8988T (cell line): Measurements from ENCODE around the gene CTNND2.
"Not testable (repeated sequence)": the region's sequence is repeated elsewhere in the genome, so short reads cannot be mapped to it uniquely, and the experiment has no call there.

Experiments
- DNase-seq: peaks from one replicate; pipeline ENCODE4 v3.0.0; 2011

The CTNND2 gene

DNA sequence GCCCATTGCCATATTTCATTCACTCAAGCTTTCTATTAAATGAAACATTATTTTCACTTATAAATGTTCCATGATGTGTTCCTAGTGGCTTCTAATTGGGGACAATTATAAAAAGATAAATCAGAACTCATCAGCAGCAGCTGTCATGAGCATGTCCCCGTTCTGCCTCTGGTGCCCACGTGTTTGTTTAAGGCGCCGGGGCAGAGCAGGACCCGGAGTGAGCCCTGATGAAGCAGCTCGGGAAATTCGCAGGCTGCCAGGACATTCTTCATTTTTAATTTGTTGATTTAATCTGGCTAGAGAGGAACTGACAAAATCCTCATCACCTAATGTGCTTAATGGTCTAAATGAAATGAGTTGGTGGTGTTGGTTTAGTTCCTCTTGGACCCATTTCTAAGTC is 475.0 kb downstream of the CTNND2 start:
- DNase-seq, result no peak

DNA sequence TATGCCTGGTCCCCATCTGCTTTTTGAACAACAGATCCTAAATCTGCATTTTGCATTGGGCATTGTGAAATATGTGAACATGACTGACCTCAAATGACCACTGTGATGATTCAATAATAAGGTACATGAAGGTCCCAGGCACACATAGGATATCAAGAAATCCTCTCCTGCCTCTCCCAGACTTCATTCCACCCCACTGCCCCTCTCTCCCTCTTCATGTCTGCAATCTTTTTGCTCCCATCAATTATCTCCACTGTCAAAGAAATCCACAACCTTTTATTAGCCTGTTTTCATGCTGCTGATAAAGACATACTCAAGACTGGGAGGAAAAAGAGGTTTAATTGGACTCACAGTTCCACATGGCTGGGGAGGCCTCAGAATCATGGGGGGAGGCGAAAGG is 476.7 kb downstream of the CTNND2 start:
- no peak for DNase-seq

DNA sequence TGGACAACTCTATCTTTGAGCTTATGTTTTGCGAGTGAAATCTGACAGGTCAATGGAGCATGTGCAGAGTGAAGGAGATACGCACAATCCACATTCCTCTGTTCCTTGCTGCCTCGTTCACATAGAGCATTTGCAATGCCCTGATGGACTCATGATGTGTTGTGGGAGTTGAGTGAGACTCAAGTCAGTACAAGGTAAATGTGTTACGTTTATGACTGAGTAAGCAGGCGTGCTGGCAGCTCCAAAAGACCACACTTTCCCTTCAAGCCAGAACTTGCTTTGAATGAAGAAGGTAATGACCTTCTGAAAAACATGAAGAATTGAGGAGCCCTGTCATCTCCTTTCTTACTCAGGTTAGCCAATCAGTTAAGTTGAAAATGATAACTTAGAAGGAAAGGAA is 477.8 kb downstream of the CTNND2 start:
- DNase-seq, result no peak

DNA sequence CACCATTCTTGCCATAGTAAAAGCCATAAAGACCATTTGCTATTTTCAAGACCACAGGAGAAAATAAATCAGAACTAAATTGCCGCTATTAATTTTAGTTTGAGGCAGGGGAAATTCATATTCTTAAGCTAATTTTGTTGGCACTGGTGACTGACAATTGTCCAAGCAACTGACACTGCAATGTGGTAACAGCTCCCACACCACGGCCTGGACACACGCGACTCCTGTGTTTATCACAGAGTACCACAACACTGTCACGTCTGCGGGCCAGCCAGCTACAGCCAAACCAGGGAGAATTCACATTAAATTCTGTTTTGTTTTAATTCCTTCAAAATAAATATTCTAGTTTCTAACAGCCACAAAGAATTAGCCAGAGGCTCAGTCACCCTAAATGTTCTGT is 481.9 kb downstream of the CTNND2 start:
- DNase-seq, result no peak

DNA sequence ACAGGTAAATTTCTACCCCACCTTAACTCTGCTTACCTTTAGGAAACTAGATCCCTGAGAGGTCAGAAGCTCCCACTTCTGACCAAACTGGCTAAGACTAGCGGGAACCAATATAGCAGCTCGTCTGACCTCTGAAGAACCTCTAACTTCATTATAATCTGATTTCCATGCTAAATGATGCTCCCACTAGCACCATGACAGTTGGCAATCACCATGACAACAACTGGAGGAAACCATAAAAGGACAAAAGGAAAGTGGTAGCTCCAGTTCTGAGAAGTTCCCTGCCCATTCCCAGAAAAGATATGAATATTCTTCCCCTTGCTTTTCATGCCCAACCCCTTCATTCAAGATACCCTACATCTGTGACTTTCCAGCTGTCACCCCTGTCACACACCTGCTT is 483.3 kb downstream of the CTNND2 start:
- DNase-seq, result no peak

DNA sequence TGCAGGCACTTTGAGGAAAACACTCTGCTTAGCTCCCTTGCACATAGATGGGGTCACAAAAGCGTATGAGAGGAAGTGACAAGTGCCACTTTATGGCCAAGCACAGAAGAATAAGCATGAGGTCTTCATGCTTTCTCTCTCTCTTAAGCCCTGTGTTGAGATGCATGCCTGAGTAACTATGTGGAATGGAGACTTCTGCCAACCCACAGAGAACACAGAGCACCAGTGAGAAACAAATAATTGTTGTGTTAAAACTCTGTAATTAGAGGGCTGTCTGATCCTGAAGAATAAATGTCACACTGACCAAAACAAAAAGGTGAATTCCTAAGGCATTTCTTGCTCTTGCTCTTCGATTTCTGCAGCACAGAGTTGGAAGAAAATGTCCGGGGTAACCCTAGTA is 488.5 kb downstream of the CTNND2 start:
- DNase-seq, result no peak

DNA sequence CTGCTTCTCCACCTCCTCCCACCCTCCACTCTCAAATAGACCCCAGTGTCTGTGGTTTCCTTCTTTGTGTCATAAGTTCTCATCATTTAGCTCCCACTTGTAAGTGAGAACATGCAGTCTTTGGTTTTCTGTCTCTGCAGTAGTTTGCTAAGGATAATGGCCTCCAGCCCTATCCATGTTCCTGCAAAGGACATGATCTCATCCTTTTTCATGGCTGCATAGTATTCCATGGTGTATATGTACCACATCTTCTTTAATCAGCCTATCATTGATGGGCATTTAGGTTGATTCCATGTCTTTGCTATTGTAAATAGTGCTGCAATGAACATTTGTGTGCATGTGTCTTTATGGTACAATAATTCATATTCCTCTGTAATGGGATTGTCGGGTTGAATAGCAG is 489.5 kb downstream of the CTNND2 start:
- DNase-seq, result not testable (repeated sequence)

DNA sequence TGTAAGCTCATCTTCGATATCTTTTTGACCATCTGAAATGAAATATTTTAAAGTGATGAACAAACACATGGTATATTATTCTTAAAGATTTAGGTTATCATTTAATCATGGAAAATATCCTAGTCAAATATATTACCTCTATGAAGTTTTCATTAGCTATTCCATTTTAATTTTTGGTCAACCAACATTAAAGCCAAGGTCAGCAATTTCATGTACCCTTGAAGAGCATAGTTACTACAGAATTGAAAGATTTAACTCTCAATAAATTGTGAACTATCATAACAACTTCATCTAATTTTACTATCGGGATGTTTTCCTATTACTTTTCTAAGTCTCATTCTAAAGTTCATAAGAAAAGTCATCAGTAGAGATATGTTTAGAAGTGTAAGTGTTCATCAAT is 492.6 kb downstream of the CTNND2 start:
- DNase-seq, result no peak

DNA sequence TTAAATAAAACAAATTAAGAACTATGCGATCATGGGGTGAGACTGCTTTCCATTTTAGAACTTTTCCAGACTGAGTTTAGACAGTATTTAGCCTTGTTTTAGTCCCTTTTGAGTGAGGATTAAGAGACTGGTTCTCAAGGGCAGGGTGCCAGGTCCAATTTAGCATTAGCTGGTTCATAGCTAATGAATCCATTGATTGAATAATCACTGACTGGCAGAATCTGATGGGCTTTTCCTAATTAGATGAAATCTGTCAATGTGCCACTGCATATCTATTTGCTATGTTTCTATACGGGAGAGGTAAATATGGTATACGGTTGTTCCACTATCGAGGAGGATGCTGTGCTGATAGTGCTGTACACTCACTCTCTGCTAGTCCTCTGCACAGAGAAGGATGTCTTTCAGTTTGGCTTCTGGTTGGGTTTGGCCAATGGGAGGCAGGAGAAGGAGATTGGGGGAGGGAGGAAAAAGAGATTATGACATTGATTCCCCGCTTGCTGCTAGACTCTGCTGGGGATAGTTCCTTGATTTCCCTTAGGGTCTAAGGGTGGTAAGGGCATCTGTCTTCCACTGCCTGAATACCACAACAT is 496.6 kb downstream of the CTNND2 start:
- no peak for DNase-seq

DNA sequence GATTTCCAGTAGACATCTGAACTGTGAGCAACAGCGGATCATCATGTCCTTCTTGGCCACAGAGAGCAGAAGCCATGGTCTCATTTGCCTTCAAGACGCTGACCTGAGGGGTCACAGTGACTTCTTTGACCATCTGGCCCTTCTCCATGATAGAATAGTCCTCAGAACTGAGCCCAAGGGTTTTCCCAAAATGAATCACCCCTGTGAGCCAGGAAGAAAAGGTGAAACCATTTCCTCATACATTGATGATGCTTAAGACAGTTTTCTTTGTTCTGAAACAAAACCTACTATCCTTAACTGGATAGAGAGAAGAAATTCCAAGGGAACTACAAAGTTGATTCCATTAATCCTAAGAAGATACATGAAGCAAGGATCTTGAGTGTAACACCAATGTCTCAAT is 503.9 kb downstream of the CTNND2 start:
- no peak for DNase-seq

DNA sequence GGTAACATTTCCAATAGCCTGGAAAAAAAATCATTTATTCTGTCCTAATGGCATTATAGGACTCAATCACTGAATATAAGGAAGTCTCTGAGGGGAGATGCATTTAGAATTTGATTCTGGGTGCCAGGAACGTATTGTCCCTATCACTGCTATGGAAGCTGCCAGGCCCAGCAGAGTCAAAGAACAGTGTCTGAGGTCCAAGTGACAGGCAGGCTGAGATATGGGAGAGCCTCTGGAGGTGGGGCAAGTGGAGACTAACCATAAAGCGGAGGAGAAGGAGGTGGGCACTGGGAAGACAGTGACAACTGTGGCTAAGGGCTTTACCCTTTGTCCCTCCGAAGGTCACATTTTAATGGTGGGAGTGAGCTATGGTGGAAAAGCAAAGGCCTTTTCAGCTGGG is 505.5 kb downstream of the CTNND2 start:
- DNase-seq, result no peak

DNA sequence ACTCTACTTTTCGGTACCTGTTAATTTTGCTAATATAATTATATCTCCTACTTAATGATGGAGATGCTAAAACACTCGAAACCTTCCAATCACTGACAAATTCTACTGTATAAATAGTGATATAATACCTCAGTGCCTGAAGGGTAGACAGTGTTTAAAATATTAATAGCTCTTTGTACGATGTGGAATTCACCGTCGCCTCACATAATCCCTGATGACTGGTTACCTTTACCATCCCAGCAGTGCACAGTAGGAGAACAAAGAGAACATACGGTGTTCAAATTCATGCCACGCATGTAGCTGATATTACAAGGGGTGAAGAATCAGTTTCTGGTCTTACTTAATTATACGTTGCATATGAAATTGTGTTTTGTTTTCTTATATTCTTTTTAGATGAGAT is 506.7 kb downstream of the CTNND2 start:
- DNase-seq, result no peak

DNA sequence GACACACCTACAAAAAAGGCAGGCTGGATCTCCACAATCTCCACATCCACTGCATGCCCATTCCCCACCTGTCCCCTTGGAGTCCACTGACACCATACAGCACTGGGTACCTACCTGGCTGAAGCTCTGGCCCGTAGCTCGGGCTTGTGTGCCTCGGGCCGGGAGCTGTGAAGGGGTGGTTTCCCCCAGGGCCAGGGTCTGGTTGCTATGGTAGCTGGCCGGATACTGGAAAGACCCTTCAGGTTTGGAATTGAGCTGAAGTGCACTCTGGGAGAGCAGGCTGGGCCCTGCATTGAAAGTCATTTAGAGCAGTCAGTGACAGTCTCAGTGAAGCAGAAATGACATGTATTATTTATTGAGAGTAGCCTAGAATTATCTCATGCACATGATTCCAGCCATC is 507.3 kb downstream of the CTNND2 start:
- no peak for DNase-seq

DNA sequence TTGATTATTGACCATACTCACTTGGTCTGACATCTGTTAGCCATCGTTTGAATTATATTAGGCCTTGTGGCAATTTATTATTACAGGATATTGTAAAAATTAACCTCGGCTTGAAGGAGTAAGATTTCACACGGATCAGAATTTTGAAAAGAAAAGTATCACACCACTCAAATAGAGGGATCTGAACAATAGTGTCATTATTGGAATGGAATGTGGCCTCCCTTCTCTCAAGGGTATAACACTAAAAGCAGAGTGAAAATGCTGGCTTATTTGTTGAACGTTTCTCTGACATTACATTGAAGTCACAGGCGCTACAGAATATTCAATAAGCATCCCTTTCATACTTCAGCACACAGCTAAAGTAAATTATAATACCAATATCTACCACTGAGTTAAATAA is 509.3 kb downstream of the CTNND2 start:
- DNase-seq, result no peak

DNA sequence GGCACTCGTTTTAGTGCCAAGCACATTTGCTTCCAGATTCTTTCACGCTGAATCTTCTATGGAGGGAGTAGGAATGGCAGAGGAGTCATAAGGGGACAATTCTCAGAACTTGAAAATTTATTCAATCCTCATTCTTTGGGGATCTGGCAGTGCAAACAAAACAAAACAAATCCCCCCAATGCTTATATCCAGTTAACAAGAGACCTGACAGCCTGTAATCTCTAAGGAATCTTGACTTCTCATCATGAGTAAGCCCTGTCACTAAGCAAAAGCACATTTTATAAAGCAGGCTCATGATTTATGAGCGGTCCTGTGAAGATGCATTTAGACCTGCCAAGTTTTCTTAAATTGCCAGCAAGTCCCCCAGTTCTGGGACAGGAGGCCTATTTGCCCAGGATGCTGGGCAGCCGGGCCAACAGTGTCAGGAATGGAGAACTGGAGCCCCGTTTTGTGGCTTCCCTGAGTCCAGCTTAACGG is 513.9 kb downstream of the CTNND2 start:
- no peak for DNase-seq

DNA sequence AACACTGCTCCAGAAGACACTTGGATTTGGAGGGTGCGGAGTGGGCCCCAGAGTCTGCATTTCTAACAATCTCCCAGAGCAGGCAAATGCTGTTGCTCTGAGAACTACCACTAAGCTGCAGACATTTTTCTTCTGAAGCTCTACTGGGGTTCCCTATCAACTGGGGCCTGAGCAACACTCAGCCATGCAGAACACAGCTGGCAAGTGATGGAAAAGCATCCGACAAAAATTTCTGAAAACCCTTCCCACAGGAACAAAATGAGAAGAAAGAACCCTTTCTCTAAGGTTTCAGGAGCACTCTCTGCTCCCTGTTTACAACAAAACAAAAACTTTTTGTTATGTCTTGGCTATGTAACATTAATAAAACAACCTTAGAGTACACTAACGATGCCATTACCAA is 516.9 kb downstream of the CTNND2 start:
- no peak for DNase-seq

DNA sequence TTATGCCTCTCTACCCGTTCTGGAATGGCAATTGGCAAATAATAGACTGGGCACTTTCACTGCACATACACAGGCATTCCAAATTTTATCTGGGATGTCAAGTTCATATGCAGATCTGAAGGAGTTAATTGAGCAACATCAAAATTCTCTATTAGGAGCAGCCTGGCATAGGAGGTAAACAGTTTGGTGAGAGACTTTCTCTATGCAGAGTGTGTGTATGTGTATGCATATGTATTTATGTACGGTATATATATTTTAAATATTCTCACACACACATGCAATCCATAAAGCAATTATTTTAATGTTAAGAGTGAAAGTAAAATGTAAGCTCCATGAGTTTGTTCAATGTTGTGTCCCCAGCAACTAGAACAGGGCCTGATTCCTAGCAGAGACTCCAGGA is 517.8 kb downstream of the CTNND2 start:
- DNase-seq, result no peak

DNA sequence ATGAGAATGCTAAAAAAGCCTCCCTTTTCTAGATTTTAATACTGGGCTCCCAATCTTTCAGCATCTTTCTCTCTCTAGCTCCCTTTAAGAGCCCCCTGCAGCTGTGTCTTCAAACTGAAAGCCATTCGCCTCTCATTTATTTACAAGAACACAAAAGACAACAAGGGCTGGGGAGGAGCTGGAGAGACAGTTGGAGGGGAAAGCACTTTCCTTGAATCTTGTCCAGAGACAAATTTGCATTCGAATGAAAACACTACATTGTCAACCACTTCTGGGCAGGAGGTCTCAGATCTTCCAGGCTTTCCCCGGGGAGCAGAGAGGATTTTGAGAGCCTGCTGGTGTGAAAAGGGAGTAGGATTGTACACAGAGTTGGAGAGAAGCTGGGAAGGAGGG is 518.3 kb downstream of the CTNND2 start:
- no peak for DNase-seq

DNA sequence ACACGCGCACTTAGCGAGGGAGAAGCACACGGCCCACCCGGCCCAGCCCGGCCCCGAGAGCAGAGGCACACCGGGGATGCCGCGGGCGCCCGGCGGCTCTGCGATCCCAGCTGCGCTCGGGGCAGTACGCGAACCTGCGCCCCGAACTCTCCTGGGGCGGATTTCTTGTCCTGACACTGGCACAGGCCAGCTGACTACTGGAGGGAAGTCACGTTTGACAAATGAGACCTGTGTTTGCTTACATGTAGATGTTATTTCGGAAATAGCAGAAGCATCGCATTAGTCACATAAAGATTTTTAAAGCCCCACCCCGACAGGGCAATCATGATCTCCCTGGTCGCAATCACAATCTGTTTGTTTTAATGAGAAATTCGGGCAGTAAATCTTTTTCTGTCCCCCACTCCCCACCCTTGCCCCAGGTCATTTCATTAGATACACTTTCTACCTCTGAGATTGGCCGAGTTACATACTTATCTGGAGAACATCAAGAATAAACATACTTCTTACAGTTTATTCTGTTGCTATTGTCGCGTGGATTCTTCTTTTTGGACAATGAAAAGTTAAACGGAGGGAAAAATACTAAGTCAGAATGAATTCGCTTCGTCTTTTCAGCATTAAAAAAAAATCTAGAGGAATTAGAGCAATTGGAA is 518.9 kb downstream of the CTNND2 start:
- no peak for DNase-seq

DNA sequence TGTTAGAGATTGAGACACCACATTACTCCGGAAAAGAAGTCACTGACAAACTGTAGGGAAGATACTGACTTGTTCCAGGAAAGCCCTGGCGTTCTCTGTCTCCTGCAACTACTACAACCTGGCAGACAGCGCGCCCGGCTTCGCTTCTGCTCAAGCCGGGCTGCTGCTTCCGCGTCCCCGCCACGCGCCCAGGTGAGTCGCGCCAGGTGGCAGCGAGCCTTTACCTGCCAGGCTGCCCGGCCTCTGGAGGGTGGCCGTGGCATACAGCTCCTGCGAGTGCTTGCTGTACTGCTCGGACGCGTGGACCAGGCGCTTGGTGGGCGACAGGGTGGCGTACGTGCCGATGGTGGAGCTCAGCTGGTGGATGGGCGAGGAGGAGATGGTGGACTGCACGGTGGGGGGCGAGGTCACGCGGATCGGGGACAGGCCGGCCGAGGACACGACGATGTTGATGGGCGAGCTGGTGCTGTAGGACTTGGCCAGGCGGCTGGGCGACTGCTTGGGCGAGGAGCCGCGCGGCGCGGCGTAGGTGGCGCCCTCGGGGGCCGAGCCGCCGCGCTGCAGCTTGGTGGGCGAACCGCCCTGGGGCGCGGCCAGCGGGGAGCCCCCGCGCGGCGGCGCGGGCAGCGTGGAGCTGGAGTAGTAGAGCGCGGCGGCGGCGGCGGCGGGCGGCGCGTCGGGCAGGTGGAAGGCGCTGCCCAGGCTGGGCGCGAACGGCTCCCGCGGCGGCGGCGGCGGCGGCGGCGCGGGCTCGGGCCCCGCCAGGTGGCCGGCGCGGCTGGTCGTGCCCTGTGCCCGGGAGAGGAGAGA is 519.6 kb downstream of the CTNND2 start:
- no peak for DNase-seq

DNA sequence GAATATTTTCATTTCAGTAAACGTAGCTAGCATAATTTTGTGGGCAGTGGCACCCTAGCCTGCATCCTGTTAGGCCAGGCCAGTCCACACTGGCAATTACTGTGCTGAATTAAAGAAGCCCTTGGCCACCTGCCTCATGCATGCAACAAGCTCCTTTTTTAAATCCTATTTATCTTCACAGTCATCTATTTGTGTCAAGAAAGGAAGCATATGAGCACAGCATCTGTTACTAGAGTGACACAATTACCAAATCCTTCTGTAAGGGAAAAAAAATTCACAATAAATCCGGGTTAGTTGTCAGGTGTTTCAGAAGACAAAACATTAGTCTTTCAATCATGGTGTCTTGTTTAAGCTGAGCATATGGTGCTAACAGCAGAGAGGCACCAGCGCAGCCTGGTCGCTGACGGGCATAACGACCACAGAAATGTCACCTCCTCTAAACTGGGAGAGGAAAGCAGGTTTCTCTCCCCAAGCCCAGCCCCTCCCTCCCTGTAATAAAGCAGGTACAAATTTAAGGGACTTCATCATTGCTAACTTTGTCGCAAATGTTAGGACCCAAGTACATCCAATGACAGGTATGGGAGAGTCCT is 520.6 kb downstream of the CTNND2 start:
- no peak for DNase-seq

DNA sequence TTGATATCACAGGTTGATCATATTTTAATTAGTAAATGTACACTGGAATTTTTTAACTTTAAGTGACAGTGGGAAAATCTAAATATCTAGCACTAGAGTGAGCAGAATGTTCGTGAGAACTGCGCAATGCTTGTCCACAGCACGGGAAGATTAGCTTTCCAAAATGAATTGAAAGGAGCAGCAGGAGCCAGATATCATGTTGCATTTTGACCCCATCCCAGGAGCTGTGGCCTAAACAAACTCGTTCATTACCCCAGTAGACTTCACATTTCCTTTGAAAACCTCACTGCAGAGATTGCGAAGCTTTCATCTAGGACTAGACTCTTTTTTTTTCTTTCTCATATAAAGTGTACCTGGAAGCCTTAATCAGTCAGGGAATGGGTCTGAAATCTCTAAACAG is 525.8 kb downstream of the CTNND2 start:
- no peak for DNase-seq

DNA sequence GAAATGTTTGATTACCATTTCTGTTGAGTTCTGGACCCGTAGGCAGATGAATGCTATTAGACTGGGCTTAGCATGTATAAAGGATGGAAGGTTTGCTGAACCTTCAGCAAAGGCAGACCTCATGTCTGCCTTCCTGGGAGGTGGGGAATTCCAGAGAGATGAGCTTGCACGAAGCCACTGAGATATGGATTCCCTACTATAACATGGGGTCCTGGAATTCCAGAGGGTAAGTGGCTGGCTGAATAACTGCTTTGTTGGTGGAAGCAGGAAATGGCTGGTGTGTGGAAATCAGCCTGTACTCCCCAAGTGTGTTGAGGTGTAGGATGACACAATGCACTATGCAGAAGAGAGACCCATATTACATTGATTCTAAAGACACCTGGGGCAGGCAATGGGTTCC is 526.4 kb downstream of the CTNND2 start:
- no peak for DNase-seq

DNA sequence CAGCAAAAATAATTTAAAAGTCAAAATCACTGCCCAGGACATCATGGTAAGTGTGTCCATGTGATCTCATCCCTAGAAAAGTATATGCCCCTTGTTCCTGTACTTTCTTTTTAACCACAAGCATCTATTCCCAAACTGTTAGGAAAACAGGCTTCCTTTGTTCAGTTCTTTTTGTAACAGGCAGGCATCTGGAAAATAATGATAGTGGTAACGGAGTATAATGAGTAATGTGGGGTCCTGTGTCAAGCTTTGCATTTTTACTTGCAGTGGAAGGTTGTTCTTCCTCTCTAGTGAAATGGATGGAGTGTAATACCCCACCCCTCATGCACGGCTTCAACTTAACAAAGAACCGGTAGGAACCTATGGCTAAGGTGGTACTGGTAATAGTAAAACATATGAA is 532.1 kb downstream of the CTNND2 start:
- no peak for DNase-seq
